IPS-15b (cell line): ENCODE results near the gene PDZRN4.
"Not testable (repeated sequence)": the region's sequence is repeated elsewhere in the genome, so short reads cannot be mapped to it uniquely, and the experiment has no call there.

Source experiments
- H3K27me3 ChIP-seq: one replicate; pipeline ENCODE4 v1.6.1; 2013; ENCODE audit warnings: low read length; ENCODE audit not compliant: control insufficient read depth, insufficient read depth
- H3K36me3 ChIP-seq: one replicate; pipeline ENCODE4 v1.6.1; 2013; ENCODE audit warnings: low read length; ENCODE audit not compliant: control insufficient read depth, insufficient read depth
- H3K4me1 ChIP-seq: one replicate; pipeline ENCODE4 v1.6.1; 2013; ENCODE audit warnings: mild to moderate bottlenecking, low read length; ENCODE audit not compliant: control insufficient read depth, insufficient read depth
- H3K4me3 ChIP-seq: one replicate; pipeline ENCODE4 v1.5.1; 2013; ENCODE audit warnings: low read depth, low read length
- H3K9ac ChIP-seq: one replicate; pipeline ENCODE4 v1.6.1; 2013; ENCODE audit warnings: low read depth, mild to moderate bottlenecking, low read length
- H3K9me3 ChIP-seq: one replicate; pipeline ENCODE4 v1.6.1; 2013; ENCODE audit warnings: mild to moderate bottlenecking, low read length; ENCODE audit not compliant: control insufficient read depth, insufficient read depth

PDZRN4 gene

GRCh38 chr12:41527534-41528116 lies 339.5 kb downstream of the PDZRN4 start:
- Histone ChIP-seq H3K9me3 (no peaks in the 10 kb centered on the region), H3K27me3 (no peaks in the 10 kb centered on the region), H3K4me3 (no peak overlapping the region), H3K9ac (no peak overlapping the region), H3K36me3 (no peaks in the 10 kb centered on the region), H3K4me1 (no peaks in the 10 kb centered on the region)

GRCh38 chr12:41528874-41529273 lies 340.8 kb downstream of the PDZRN4 start:
- H3K9ac ChIP-seq, result no peak overlapping the region

GRCh38 chr12:41530441-41530840 lies 342.3 kb downstream of the PDZRN4 start:
- no peak overlapping the region for H3K9ac ChIP-seq
- no peaks in the 10 kb centered on the region for H3K9me3 ChIP-seq
- H3K36me3 ChIP-seq, result no peaks in the 10 kb centered on the region
- H3K27me3 ChIP-seq, result no peaks in the 10 kb centered on the region
- no peak overlapping the region for H3K4me3 ChIP-seq
- H3K4me1 ChIP-seq, result no peaks in the 10 kb centered on the region

More at GRCh38 chr12:41528874-41529273, 340.8 kb downstream of the PDZRN4 start:
- H3K9me3 ChIP-seq, result no peaks in the 10 kb centered on the region
- no peaks in the 10 kb centered on the region for H3K4me1 ChIP-seq
- no peak overlapping the region for H3K4me3 ChIP-seq
- H3K27me3 ChIP-seq, result no peaks in the 10 kb centered on the region
- no peaks in the 10 kb centered on the region for H3K36me3 ChIP-seq

- Histone ChIP-seq H3K4me3 (no peak overlapping the region), H3K36me3 (no peaks in the 10 kb centered on the region)
Observed at GRCh38 chr12:41531147-41531829, 343.2 kb downstream of the PDZRN4 start.

GRCh38 chr12:41532072-41532471 lies 344.0 kb downstream of the PDZRN4 start:
- H3K9me3 ChIP-seq, result no peaks in the 10 kb centered on the region
- H3K4me3 ChIP-seq, result no peak overlapping the region
- no peaks in the 10 kb centered on the region for H3K36me3 ChIP-seq
- no peaks in the 10 kb centered on the region for H3K4me1 ChIP-seq
- no peaks in the 10 kb centered on the region for H3K27me3 ChIP-seq
- H3K9ac ChIP-seq, result no peak overlapping the region

More at GRCh38 chr12:41531147-41531829, 343.2 kb downstream of the PDZRN4 start:
- no peaks in the 10 kb centered on the region for H3K9me3 ChIP-seq
- H3K4me1 ChIP-seq, result no peaks in the 10 kb centered on the region
- H3K27me3 ChIP-seq, result no peaks in the 10 kb centered on the region
- no peak overlapping the region for H3K9ac ChIP-seq

GRCh38 chr12:41536813-41537490 lies 348.8 kb downstream of the PDZRN4 start:
- no peak overlapping the region for H3K9ac ChIP-seq
- H3K4me3 ChIP-seq, result no peak overlapping the region

GRCh38 chr12:41537522-41537921 lies 349.4 kb downstream of the PDZRN4 start:
- no peaks in the 10 kb centered on the region for H3K27me3 ChIP-seq
- H3K4me3 ChIP-seq, result no peak overlapping the region
- no peaks in the 10 kb centered on the region for H3K36me3 ChIP-seq
- H3K9me3 ChIP-seq, result no peaks in the 10 kb centered on the region
- H3K9ac ChIP-seq, result no peak overlapping the region
- no peaks in the 10 kb centered on the region for H3K4me1 ChIP-seq

More at GRCh38 chr12:41536813-41537490, 348.8 kb downstream of the PDZRN4 start:
- Histone ChIP-seq H3K4me1 (no peaks in the 10 kb centered on the region), H3K36me3 (no peaks in the 10 kb centered on the region), H3K27me3 (no peaks in the 10 kb centered on the region), H3K9me3 (no peaks in the 10 kb centered on the region)

- no peaks in the 10 kb centered on the region for H3K4me1 ChIP-seq
- no peaks in the 10 kb centered on the region for H3K9me3 ChIP-seq
- H3K9ac ChIP-seq, result no peak overlapping the region
- H3K4me3 ChIP-seq, result no peak overlapping the region
- H3K36me3 ChIP-seq, result no peaks in the 10 kb centered on the region
- H3K27me3 ChIP-seq, result no peaks in the 10 kb centered on the region
Observed at GRCh38 chr12:41545761-41546160, 357.6 kb downstream of the PDZRN4 start.

- H3K4me1 ChIP-seq, H3K9me3 ChIP-seq, H3K36me3 ChIP-seq, H3K9ac ChIP-seq, H3K4me3 ChIP-seq, H3K27me3 ChIP-seq: not testable (repeated sequence)
Observed at GRCh38 chr12:41547071-41547470, 359.0 kb downstream of the PDZRN4 start.

- H3K4me1 ChIP-seq, result no peaks in the 10 kb centered on the region
- H3K27me3 ChIP-seq, result no peaks in the 10 kb centered on the region
- H3K9ac ChIP-seq, result no peak overlapping the region
- no peaks in the 10 kb centered on the region for H3K9me3 ChIP-seq
- H3K36me3 ChIP-seq, result no peaks in the 10 kb centered on the region
- no peak overlapping the region for H3K4me3 ChIP-seq
Observed at GRCh38 chr12:41548926-41549325, 360.8 kb downstream of the PDZRN4 start.

- no peak overlapping the region for H3K9ac ChIP-seq
- no peak overlapping the region for H3K4me3 ChIP-seq
- no peaks in the 10 kb centered on the region for H3K4me1 ChIP-seq
- no peaks in the 10 kb centered on the region for H3K27me3 ChIP-seq
- no peaks in the 10 kb centered on the region for H3K9me3 ChIP-seq
- H3K36me3 ChIP-seq, result no peaks in the 10 kb centered on the region
Observed at GRCh38 chr12:41552588-41552987, 364.5 kb downstream of the PDZRN4 start.

GRCh38 chr12:41556176-41556575 lies 368.1 kb downstream of the PDZRN4 start:
- no peaks in the 10 kb centered on the region for H3K36me3 ChIP-seq
- no peak overlapping the region for H3K9ac ChIP-seq
- no peaks in the 10 kb centered on the region for H3K27me3 ChIP-seq
- H3K4me1 ChIP-seq, result no peaks in the 10 kb centered on the region
- no peak overlapping the region for H3K4me3 ChIP-seq
- H3K9me3 ChIP-seq, result no peaks in the 10 kb centered on the region
